ENCODE data around the gene EXOSC5.

EXOSC5 gene

DNA sequence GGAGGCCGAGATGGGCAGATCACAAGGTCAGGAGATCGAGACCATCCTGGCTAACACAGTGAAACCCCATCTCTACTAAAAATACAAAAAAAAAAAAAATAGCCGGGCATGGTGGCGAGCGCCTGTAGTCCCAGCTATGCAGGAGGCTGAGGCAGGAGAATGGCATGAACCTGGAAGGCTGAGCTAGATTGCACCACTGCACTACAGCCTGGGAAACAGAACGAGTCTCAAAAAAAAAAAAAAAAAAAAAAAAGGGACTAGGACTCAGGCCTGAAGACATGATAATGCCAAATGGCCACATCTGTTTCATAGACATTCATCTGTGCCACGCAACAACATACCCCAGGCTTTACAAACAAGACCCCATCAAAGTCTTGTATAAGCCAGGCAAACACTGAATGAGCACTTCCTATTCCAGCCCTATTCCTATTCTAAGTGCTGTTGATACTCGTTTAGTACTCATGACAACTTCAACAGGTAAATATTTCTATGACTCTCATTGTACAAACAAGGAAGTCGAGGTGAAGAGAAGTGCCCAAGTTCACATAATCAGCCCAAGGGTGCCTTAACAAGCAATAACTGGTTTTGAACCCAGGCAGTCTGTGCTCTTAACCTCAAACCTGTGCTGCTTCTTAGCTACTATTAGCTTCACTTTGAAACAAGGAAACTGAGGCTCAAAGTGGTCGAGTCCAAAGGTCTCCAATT, 34.9 kb downstream of the EXOSC5 start:
- Histone ChIP-seq H3K79me2 (ENCODE audit: insufficient read depth, low read length) (peaks cover 21% of the 10 kb centered on the region), H3K4me3 (ENCODE audit: low read length, poor library complexity, severe bottlenecking) (peak overlapping the region; percentile 84), H4K20me1 (ENCODE audit: insufficient read depth, low read length, poor library complexity, severe bottlenecking) (no peaks in the 10 kb centered on the region), H2AFZ (ENCODE audit: low read length) (no peak overlapping the region), H3K4me2 (ENCODE audit: low read depth, low read length, poor library complexity, severe bottlenecking) (peak overlapping the region; percentile 88), H3F3A (ENCODE audit: low read depth) (no peaks in the 10 kb centered on the region), H3K27me3 (ENCODE audit: insufficient read depth, low read length, poor library complexity, severe bottlenecking) (no peaks in the 10 kb centered on the region), H3K4me1 (ENCODE audit: insufficient read depth, low read length, poor library complexity, severe bottlenecking) (peaks cover 27% of the 10 kb centered on the region), H3K9me2 (replicated peaks; ENCODE audit: low read depth, low read length) (no peaks in the 10 kb centered on the region), H3K36me3 (ENCODE audit: insufficient read depth, low read length) (no peaks in the 10 kb centered on the region), H3K9ac (ENCODE audit: low read depth, low read length, poor library complexity, severe bottlenecking) (no peak overlapping the region), H3K9me3 (ENCODE audit: insufficient read depth, low read depth, low read length) (no peaks in the 10 kb centered on the region)
- TF ChIP-seq, protein P1, sequence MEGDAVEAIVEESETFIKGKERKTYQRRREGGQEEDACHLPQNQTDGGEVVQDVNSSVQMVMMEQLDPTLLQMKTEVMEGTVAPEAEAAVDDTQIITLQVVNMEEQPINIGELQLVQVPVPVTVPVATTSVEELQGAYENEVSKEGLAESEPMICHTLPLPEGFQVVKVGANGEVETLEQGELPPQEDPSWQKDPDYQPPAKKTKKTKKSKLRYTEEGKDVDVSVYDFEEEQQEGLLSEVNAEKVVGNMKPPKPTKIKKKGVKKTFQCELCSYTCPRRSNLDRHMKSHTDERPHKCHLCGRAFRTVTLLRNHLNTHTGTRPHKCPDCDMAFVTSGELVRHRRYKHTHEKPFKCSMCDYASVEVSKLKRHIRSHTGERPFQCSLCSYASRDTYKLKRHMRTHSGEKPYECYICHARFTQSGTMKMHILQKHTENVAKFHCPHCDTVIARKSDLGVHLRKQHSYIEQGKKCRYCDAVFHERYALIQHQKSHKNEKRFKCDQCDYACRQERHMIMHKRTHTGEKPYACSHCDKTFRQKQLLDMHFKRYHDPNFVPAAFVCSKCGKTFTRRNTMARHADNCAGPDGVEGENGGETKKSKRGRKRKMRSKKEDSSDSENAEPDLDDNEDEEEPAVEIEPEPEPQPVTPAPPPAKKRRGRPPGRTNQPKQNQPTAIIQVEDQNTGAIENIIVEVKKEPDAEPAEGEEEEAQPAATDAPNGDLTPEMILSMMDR (conservative IDR thresholded peaks at IDR 0.05; ENCODE audit: low read length): no peak
- no peak for TF ChIP-seq EZH2phosphoT487 (IDR thresholded peaks at IDR 0.05; ENCODE audit: borderline replicate concordance)

DNA sequence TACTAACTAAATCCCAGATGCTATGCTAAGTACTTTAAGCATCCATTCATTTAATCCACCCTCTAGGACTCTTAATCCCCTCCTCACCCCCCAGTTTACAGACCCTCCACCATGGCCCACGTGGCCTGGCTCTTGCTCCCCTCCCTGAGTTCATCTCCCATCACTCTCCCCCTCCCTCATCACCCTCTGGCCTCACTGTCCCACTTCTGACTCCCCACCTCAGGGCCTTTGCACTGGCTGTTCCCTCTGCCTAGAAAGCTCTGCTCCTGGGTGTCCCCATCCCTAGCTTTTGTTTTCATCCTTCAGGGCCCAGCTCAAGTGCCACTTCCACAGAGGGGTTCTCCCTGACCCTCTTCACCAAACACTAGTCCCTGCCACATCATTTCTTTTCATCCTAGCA, 37.4 kb downstream of the EXOSC5 start:
- Histone ChIP-seq H3K27me3 (ENCODE audit: insufficient read depth, low read length, poor library complexity, severe bottlenecking) (no peaks in the 10 kb centered on the region), H3K9me2 (replicated peaks; ENCODE audit: low read depth, low read length) (no peaks in the 10 kb centered on the region), H3K4me3 (ENCODE audit: low read length, poor library complexity, severe bottlenecking) (no peak overlapping the region), H3K9ac (ENCODE audit: low read depth, low read length, poor library complexity, severe bottlenecking) (no peak overlapping the region), H3K9me3 (ENCODE audit: insufficient read depth, low read depth, low read length) (no peaks in the 10 kb centered on the region), H3K79me2 (ENCODE audit: insufficient read depth, low read length) (peaks cover 9% of the 10 kb centered on the region), H3K4me2 (ENCODE audit: low read depth, low read length, poor library complexity, severe bottlenecking) (no peak overlapping the region), H4K20me1 (ENCODE audit: insufficient read depth, low read length, poor library complexity, severe bottlenecking) (no peaks in the 10 kb centered on the region), H3K4me1 (ENCODE audit: insufficient read depth, low read length, poor library complexity, severe bottlenecking) (peaks cover 36% of the 10 kb centered on the region), H3F3A (ENCODE audit: low read depth) (no peaks in the 10 kb centered on the region), H3K36me3 (ENCODE audit: insufficient read depth, low read length) (no peaks in the 10 kb centered on the region), H2AFZ (ENCODE audit: low read length) (no peak overlapping the region)
- TF ChIP-seq EZH2phosphoT487 (IDR thresholded peaks at IDR 0.05; ENCODE audit: borderline replicate concordance): no peak
- TF ChIP-seq, protein P1 (conservative IDR thresholded peaks at IDR 0.05; ENCODE audit: low read length): no peak

DNA sequence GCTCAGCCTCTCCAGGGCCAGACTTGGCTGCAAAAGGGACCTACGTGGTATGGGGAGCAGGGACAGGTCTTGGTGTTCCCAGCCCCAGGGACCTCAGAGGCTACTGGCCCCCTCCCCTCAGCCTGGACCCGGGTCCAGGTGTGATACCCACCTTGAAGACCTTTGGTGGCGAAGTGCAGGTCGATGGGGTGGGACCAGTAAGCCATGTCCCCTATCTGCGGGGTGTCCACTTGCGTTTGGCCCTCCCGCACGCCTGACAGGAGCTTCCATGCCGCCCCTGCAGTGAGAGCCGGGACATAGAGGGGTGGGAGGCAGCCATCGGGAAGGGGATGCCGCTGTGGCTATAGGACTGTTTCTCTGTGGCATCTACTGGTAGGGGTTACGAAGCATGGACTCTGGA, 39.4 kb downstream of the EXOSC5 start:
- Histone ChIP-seq H3K4me2 (ENCODE audit: low read depth, low read length, poor library complexity, severe bottlenecking) (peak overlapping the region; percentile 13), H3K9me2 (replicated peaks; ENCODE audit: low read depth, low read length) (no peaks in the 10 kb centered on the region), H3K79me2 (ENCODE audit: insufficient read depth, low read length) (peaks cover 17% of the 10 kb centered on the region), H3K4me1 (ENCODE audit: insufficient read depth, low read length, poor library complexity, severe bottlenecking) (peaks cover 30% of the 10 kb centered on the region), H3K4me3 (ENCODE audit: low read length, poor library complexity, severe bottlenecking) (no peak overlapping the region), H3K36me3 (ENCODE audit: insufficient read depth, low read length) (no peaks in the 10 kb centered on the region), H3F3A (ENCODE audit: low read depth) (no peaks in the 10 kb centered on the region), H4K20me1 (ENCODE audit: insufficient read depth, low read length, poor library complexity, severe bottlenecking) (no peaks in the 10 kb centered on the region), H3K9me3 (ENCODE audit: insufficient read depth, low read depth, low read length) (no peaks in the 10 kb centered on the region), H3K27me3 (ENCODE audit: insufficient read depth, low read length, poor library complexity, severe bottlenecking) (no peaks in the 10 kb centered on the region), H3K9ac (ENCODE audit: low read depth, low read length, poor library complexity, severe bottlenecking) (no peak overlapping the region), H2AFZ (ENCODE audit: low read length) (no peak overlapping the region)
- TF ChIP-seq, protein P1 (conservative IDR thresholded peaks at IDR 0.05; ENCODE audit: low read length): no peak
- no peak for TF ChIP-seq EZH2phosphoT487 (IDR thresholded peaks at IDR 0.05; ENCODE audit: borderline replicate concordance)
